Islet of Langerhans (tissue), 1 donor: ENCODE results near the gene TEKT5.

Source experiments
- FAIRE-seq: peaks from one replicate; lab custom pipeline; 2011; peaks lifted over from hg19 to GRCh38; lab: Jason Lieb, UNC

TEKT5 gene

GRCh38 chr16:10608687-10609401 is 85.9 kb downstream of the TEKT5 start:
- no peak for FAIRE-seq

GRCh38 chr16:10607157-10607556 is 87.6 kb downstream of the TEKT5 start:
- no peak for FAIRE-seq

GRCh38 chr16:10606607-10607006 is 88.1 kb downstream of the TEKT5 start:
- no peak for FAIRE-seq

GRCh38 chr16:10605636-10606035 is 89.1 kb downstream of the TEKT5 start:
- FAIRE-seq, result no peak

- FAIRE-seq, result no peak
Observed at GRCh38 chr16:10601444-10602408, 93.0 kb downstream of the TEKT5 start.

- no peak for FAIRE-seq
Observed at GRCh38 chr16:10600782-10601443, 93.8 kb downstream of the TEKT5 start.

- FAIRE-seq, result no peak
Observed at GRCh38 chr16:10599626-10600025, 95.1 kb downstream of the TEKT5 start.

GRCh38 chr16:10598157-10598556 is 96.6 kb downstream of the TEKT5 start:
- FAIRE-seq, result no peak

GRCh38 chr16:10597187-10597601 is 97.5 kb downstream of the TEKT5 start:
- no peak for FAIRE-seq

- no peak for FAIRE-seq
Observed at GRCh38 chr16:10594312-10594950, 100.3 kb downstream of the TEKT5 start.

- no peak for FAIRE-seq
Observed at GRCh38 chr16:10592611-10593010, 102.1 kb downstream of the TEKT5 start.

GRCh38 chr16:10590342-10590741 is 104.4 kb downstream of the TEKT5 start:
- FAIRE-seq, result no peak

GRCh38 chr16:10589109-10589508 is 105.6 kb downstream of the TEKT5 start:
- no peak for FAIRE-seq

- FAIRE-seq, result no peak
Observed at GRCh38 chr16:10587622-10588021, 107.1 kb downstream of the TEKT5 start.

GRCh38 chr16:10584981-10585438 is 109.7 kb downstream of the TEKT5 start:
- no peak for FAIRE-seq

- FAIRE-seq, result no peak
Observed at GRCh38 chr16:10583269-10583668, 111.5 kb downstream of the TEKT5 start.

GRCh38 chr16:10581507-10581906 is 113.2 kb downstream of the TEKT5 start:
- no peak for FAIRE-seq

- no peak for FAIRE-seq
Observed at GRCh38 chr16:10580883-10581247, 113.9 kb downstream of the TEKT5 start.

GRCh38 chr16:10579965-10580882 is 114.5 kb downstream of the TEKT5 start, which contains the start of gene EMP2:
Gene EMP2 (minus strand): TSS chr16:10580598. CDS start chr16:10547617, 32,981 bp downstream.
- FAIRE-seq, result no peak

- FAIRE-seq, result no peak
Observed at GRCh38 chr16:10579575-10579964, 115.2 kb downstream of the TEKT5 start.
